CD4-positive, alpha-beta T cell (primary cell): Measurements from ENCODE around the gene ETV3L. TPM values are rescaled to one million over a fixed set of nuclear protein-coding genes. Genes with fewer than 3 reads are reported as not detected.
A peak's percentile ranks its signal among the peaks of the same experiment; 100 is the strongest.

Experiments used
- ATAC-seq: fragments of 200-7000 bp; cut with Tn5 transposase; one replicate; pipeline ENCODE4 v1.10.0; 2022; ENCODE audit warnings: mild to moderate bottlenecking; ENCODE audit not compliant: poor library complexity
- CTCF ChIA-PET: fragments of 350-600 bp; sonication (Branson Sonifier 250); formaldehyde crosslinking; loops from one replicate; lab custom pipeline; 2021; ENCODE audit warnings: antibody characterized with exemption, inconsistent platforms; lab: Charles Lee
- POLR2A ChIA-PET: fragments of 350-600 bp; sonication (Branson Sonifier 250); formaldehyde crosslinking; loops from one replicate; lab custom pipeline; 2021; ENCODE audit warnings: antibody characterized with exemption, inconsistent platforms; lab: Charles Lee
- DNase-seq, 14 experiments: peaks; one replicate each; pipeline ENCODE4 v3.0.0-alpha.2; 2013 to 2020; ENCODE audit warnings: mixed read lengths in 2 of 14
- H3K27ac ChIP-seq, 2 donors: one replicate each; pipeline versions ENCODE4 v1.5.1 to v1.7.0; 2013; ENCODE audit warnings: low read length in 2 of 2, low read depth in 1 of 2, mild to moderate bottlenecking in 1 of 2
- H3K27me3 ChIP-seq, 2 experiments: 1 replicate in 1 of 2; 2 replicates in 1 of 2; pipeline versions ENCODE4 v1.6.1 to v1.7.0; 2013; ENCODE audit warnings: low read length in 2 of 2, control low read depth in 1 of 2, mild to moderate bottlenecking in 1 of 2, moderate library complexity in 1 of 2; ENCODE audit not compliant: insufficient read depth in 2 of 2, control insufficient read depth in 1 of 2
- H3K36me3 ChIP-seq: one replicate; pipeline ENCODE4 v1.6.1; 2013; ENCODE audit warnings: low read length, control low read depth; ENCODE audit not compliant: insufficient read depth
- H3K4me1 ChIP-seq: one replicate; pipeline ENCODE4 v1.6.1; 2013; ENCODE audit warnings: low read length, control low read depth; ENCODE audit not compliant: insufficient read depth
- H3K4me3 ChIP-seq: one replicate; pipeline ENCODE4 v1.5.1; 2013; ENCODE audit warnings: mild to moderate bottlenecking, low read length, moderate library complexity
- H3K9me3 ChIP-seq, 2 experiments: 1 replicate in 1 of 2; 2 replicates in 1 of 2; pipeline versions ENCODE4 v1.6.1 to v1.7.0; 2013; ENCODE audit warnings: low read length in 2 of 2, mild to moderate bottlenecking in 2 of 2, control low read depth in 1 of 2, moderate library complexity in 1 of 2; ENCODE audit not compliant: control insufficient read depth in 1 of 2, insufficient read depth in 1 of 2
- H3K27ac Mint-ChIP-seq: one replicate; pipeline ENCODE4 v1.8.0; 2020; ENCODE audit warnings: mixed read lengths
- H3K27me3 Mint-ChIP-seq: one replicate; pipeline ENCODE4 v1.8.0; 2021; ENCODE audit warnings: mixed read lengths
- H3K36me3 Mint-ChIP-seq: one replicate; pipeline ENCODE4 v1.8.0; 2021; ENCODE audit warnings: low read depth, mixed read lengths
- H3K4me1 Mint-ChIP-seq: one replicate; pipeline ENCODE4 v1.8.0; 2021; ENCODE audit warnings: low read depth, mixed read lengths
- H3K4me3 Mint-ChIP-seq: one replicate; pipeline ENCODE4 v1.8.0; 2020; ENCODE audit warnings: mild to moderate bottlenecking, mixed read lengths
- H3K9me3 Mint-ChIP-seq: one replicate; pipeline ENCODE4 v1.8.0; 2020; ENCODE audit warnings: mixed read lengths
- intact Hi-C, 2 experiments: fragments of 100-400 bp; cut with DNase I in 1 of 2; cut with micrococcal nuclease in 1 of 2; formaldehyde crosslinking; loops; one replicate each; pipeline versions ENCODE4 v1.15.1 to v1.9.0; 2023 to 2025; cut with DNase I, micrococcal nuclease
- total RNA-seq, 174 experiments: library from RNA in 2 of 174; stranded (reverse) in 2 of 174; gene quantifications; one replicate each; pipeline ENCODE4 v1.2.3 and lab custom pipeline; 2021 to 2026
- TF ChIP-seq, protein P1 (sequence below): fragments of 200-600 bp; IDR thresholded peaks from one replicate; pipeline ENCODE4 v1.8.0; 2022; ENCODE audit warnings: antibody characterized with exemption, mild to moderate bottlenecking

Gene ETV3L
- total RNA-seq, 2 experiments from 2014 or later, result not detected

DNA sequence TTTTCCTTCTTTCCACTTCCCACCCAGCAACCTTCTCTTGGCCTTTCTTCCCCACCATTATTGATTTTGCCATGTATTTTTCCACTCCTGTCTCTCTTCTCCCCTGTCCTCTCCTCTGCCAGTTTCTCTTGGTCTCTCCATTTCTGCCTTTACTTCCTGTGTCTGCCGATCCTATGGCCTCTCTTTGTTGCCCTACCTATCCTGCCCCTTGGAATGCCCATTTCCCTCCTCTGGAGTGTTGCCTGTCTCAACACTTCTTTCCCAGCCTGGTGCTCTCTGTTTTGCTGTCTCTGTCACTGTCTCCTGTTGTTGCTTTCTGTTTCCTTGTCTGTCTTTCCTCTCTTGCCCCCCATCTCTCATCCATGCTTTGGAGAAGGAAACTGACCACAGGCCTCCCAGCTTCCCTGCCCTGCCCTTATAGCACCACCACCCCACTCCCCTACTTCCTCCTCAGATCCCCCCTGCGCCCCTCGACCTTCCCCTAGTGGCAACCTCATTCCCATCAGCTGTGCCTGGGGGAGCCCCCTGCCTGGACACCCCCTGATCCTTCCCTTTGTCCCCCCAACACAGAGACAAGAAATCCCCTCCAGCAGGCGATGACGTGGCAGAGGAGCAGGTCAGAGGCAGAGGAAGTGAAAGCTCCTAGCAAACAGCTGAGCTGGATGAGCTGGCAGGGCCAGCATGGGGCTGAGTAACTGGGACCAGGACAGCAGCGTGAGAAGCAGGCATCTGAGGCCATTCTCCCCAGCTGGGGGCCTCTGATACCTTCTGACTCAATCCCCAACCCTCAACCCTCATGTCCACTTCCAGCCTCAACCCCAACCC is 6.6 kb upstream of the ETV3L start:
- TF ChIP-seq, protein P1, sequence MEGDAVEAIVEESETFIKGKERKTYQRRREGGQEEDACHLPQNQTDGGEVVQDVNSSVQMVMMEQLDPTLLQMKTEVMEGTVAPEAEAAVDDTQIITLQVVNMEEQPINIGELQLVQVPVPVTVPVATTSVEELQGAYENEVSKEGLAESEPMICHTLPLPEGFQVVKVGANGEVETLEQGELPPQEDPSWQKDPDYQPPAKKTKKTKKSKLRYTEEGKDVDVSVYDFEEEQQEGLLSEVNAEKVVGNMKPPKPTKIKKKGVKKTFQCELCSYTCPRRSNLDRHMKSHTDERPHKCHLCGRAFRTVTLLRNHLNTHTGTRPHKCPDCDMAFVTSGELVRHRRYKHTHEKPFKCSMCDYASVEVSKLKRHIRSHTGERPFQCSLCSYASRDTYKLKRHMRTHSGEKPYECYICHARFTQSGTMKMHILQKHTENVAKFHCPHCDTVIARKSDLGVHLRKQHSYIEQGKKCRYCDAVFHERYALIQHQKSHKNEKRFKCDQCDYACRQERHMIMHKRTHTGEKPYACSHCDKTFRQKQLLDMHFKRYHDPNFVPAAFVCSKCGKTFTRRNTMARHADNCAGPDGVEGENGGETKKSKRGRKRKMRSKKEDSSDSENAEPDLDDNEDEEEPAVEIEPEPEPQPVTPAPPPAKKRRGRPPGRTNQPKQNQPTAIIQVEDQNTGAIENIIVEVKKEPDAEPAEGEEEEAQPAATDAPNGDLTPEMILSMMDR, result no peak
- ChIA-PET POLR2A (no interaction called here), CTCF (no interaction called here)
- no peaks in the 10 kb centered on the region for H3K36me3 ChIP-seq
- Mint-ChIP-seq H3K27ac (no peak overlapping the region), H3K27me3 (peaks cover 44% of the 10 kb centered on the region), H3K4me3 (no peak overlapping the region), H3K9me3 (no peaks in the 10 kb centered on the region), H3K4me1 (no peaks in the 10 kb centered on the region), H3K36me3 (no peaks in the 10 kb centered on the region)
- peak; percentile 34 for ATAC-seq
- H3K4me1 ChIP-seq, result no peaks in the 10 kb centered on the region
- H3K27me3 ChIP-seq, result peaks cover 12 to 16% of the 10 kb centered on the region in 2 experiments
- no peak overlapping the region for H3K27ac ChIP-seq
- H3K4me3 ChIP-seq, result no peak overlapping the region
- peak in 3 of 14 experiments; percentile 23 to 81 (median 71) for DNase-seq
- intact Hi-C loops, result no loop called here
- no peaks in the 10 kb centered on the region for H3K9me3 ChIP-seq

DNA sequence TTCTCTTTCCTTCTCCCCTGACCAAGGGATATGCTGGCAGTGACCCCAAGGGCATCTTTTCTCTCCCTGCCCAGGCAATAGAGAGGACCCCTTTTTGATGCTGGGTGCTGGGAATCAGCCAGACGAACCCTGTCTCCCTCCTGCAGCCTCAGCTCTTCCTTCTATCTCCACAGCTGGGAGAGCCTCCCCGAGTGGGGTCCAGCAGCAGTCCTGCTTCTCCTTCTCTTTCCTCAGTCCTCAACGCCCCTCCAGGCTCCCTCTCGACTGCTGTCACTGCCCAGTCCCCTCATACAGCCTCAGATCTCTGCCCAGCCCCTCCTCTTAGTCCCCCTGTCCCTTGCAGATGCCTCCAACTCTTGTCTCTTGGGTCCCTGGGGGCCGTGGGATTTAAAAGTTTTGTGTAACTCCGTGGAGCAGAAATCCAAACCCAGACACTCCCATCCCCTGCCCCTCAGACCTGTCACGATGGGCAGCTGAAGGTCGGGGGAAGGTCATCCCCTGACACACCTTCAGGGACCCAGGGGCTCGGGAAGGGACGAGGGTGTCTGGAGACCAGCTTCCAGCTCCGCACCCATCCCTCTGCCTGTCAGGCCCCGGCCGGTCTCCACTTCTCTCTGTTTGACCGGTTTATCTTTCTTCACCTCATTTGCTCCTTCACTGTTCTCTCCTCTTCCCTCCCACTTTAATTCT is 5.8 kb upstream of the ETV3L start:
- TF ChIP-seq, protein P1, result no peak
- peaks cover 38% of the 10 kb centered on the region for H3K27me3 Mint-ChIP-seq
- H3K9me3 ChIP-seq, result no peaks in the 10 kb centered on the region
- H3K4me3 Mint-ChIP-seq, result no peak overlapping the region
- intact Hi-C loops, result no loop called here
- no peak overlapping the region for H3K27ac Mint-ChIP-seq
- H3K4me3 ChIP-seq, result no peak overlapping the region
- DNase-seq (no peak), ATAC-seq (no peak)
- H3K27ac ChIP-seq, result no peak overlapping the region
- no peaks in the 10 kb centered on the region for H3K9me3 Mint-ChIP-seq
- no peaks in the 10 kb centered on the region for H3K4me1 Mint-ChIP-seq
- H3K36me3 Mint-ChIP-seq, result no peaks in the 10 kb centered on the region
- ChIA-PET CTCF (no interaction called here), POLR2A (interaction anchor here (0.5 kb wide), 1 partner anchor 88 kb away, joined by 4 read pairs; no protein-coding TSS in a partner anchor)
- peaks cover 12 to 16% of the 10 kb centered on the region in 2 experiments for H3K27me3 ChIP-seq
- H3K4me1 ChIP-seq, result no peaks in the 10 kb centered on the region
- H3K36me3 ChIP-seq, result no peaks in the 10 kb centered on the region

DNA sequence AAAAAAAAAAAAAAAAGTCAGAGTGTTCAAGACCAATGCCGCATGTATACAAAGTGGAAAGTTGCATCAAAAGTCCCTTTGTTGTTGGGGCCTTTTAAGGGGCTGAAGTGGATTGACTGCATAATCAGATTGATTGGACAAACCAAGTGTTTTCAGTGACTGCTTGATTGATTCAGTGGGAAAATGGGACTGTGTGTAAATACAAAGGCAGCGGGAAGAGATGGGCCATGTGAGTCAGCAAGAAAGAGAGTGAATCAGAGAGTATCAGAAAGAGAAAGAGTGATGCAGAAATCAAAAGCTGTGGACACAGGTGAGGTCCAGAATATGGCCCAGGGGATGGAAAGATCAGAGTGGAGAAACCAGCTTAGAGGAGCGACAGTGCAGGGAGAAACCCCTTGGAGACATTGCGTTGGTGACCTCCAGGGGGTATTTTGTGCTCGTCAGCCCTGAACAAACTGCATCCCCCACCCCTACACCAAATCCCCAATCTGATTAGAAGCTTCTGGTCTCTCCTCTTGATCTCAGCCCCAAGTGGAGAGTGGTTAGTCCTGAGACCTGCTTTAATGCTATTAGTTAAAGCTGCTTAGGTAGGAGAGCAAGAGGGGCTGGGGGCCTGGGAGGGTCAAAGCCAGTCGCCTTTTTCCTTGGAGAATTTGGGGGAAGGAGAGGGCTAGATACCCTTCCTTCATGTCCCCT is 5.1 kb upstream of the ETV3L start:
- Histone ChIP-seq H3K4me3 (no peak overlapping the region), H3K4me1 (no peaks in the 10 kb centered on the region), H3K36me3 (no peaks in the 10 kb centered on the region), H3K27ac (no peak overlapping the region), H3K9me3 (no peaks in the 10 kb centered on the region), H3K27me3 (peaks cover 12 to 16% of the 10 kb centered on the region in 2 experiments)
- no peaks in the 10 kb centered on the region for H3K9me3 Mint-ChIP-seq
- TF ChIP-seq, protein P1, result no peak
- ChIA-PET POLR2A (interaction anchor here (0.5 kb wide), 1 partner anchor 87 kb away, joined by 4 read pairs; no protein-coding TSS in a partner anchor), CTCF (no interaction called here)
- DNase-seq, result no peak
- no peaks in the 10 kb centered on the region for H3K4me1 Mint-ChIP-seq
- H3K27ac Mint-ChIP-seq, result no peak overlapping the region
- H3K36me3 Mint-ChIP-seq, result no peaks in the 10 kb centered on the region
- ATAC-seq, result no peak
- no peak overlapping the region for H3K4me3 Mint-ChIP-seq
- intact Hi-C loops, result no loop called here
- H3K27me3 Mint-ChIP-seq, result peaks cover 34% of the 10 kb centered on the region
